HepG2 (cell line): ENCODE data around the gene THAP9. TPM values are rescaled to one million over a fixed set of nuclear protein-coding genes. Genes with fewer than 3 reads are reported as not detected.
A peak's percentile ranks its signal among the peaks of the same experiment; 100 is the strongest.

Experiments
- ATAC-seq: fragments of 200-7000 bp; cut with Tn5 transposase; 3 replicates; pipeline ENCODE4 v1.9.1; 2020; ENCODE audit warnings: mild to moderate bottlenecking, moderate library complexity
- BruUV-seq: library from RNA; stranded (reverse); fragments of 400-500 nt; replicated peaks from 2 replicates; lab custom pipeline; 2021; lab: Mats Ljungman, UMichigan
- CTCF ChIA-PET: fragments of 300-600 bp; formaldehyde crosslinking; extraction: SDS; loops from one replicate; lab custom pipeline; 2021; ENCODE audit warnings: low total read pairs, inconsistent platforms, low intra/inter-chr PET ratio; lab: Yijun Ruan, JAX
- POLR2A ChIA-PET: fragments of 350-600 bp; sonication (Branson Sonifier 250); formaldehyde crosslinking; loops from one replicate; lab custom pipeline; 2020; ENCODE audit warnings: antibody characterized with exemption, inconsistent platforms; lab: Yijun Ruan, JAX
- DNase-seq: peaks from one replicate; pipeline ENCODE4 v3.0.0-alpha.2; 2015; ENCODE audit warnings: low spot score
- FAIRE-seq: peaks from 3 replicates; lab custom pipeline; 2011; peaks lifted over from hg19 to GRCh38; lab: Jason Lieb, UNC
- H2AFZ ChIP-seq: one replicate; pipeline ENCODE4 v1.6.1; 2011; ENCODE audit warnings: low read length, inconsistent platforms
- H3K27ac ChIP-seq: fragments of 300-600 bp; 3 replicates; pipeline ENCODE4 v1.8.0; 2011; ENCODE audit warnings: mixed run types, mild to moderate bottlenecking, mixed read lengths, low read length, inconsistent platforms; ENCODE audit not compliant: insufficient read depth; ENCODE audit errors: extremely low read length
- H3K27me3 ChIP-seq, 2 experiments: fragments of 200-600 bp in 1 of 2; 2 replicates in 1 of 2; 3 replicates in 1 of 2; pipeline versions ENCODE4 v1.6.0 to v1.8.0; 2011; ENCODE audit warnings: low read length in 2 of 2, mild to moderate bottlenecking in 2 of 2, moderate library complexity in 2 of 2, inconsistent platforms in 1 of 2; ENCODE audit not compliant: insufficient read depth in 2 of 2, control insufficient read depth in 1 of 2
- H3K36me3 ChIP-seq, 2 experiments: fragments of 200-600 bp in 1 of 2; replicated peaks in 1 of 2; 2 replicates in 1 of 2; 3 replicates in 1 of 2; pipeline versions ENCODE4 v1.5.1 to v1.8.0; 2011; ENCODE audit warnings: low read length in 2 of 2, inconsistent platforms in 1 of 2; ENCODE audit not compliant: insufficient read depth in 2 of 2, control insufficient read depth in 1 of 2
- H3K4me1 ChIP-seq: 2 replicates; pipeline ENCODE4 v1.5.1; 2012; ENCODE audit warnings: low read length, inconsistent platforms; ENCODE audit not compliant: insufficient read depth
- H3K4me2 ChIP-seq: 2 replicates; pipeline ENCODE4 v1.6.0; 2011; ENCODE audit warnings: low read depth, low read length, inconsistent platforms
- H3K4me3 ChIP-seq, 3 experiments: fragments of 200-600 bp in 1 of 3; sonication (generic), shearing (Covaris generic) in 1 of 3; replicated peaks in 1 of 3; 2 replicates each; pipeline ENCODE4 v1.5.1; 2011 to 2016; ENCODE audit warnings: low read length in 3 of 3, inconsistent platforms in 2 of 3, low read depth in 2 of 3, mild to moderate bottlenecking in 2 of 3, control low read depth in 1 of 3, mixed read lengths in 1 of 3; ENCODE audit not compliant: insufficient read depth in 1 of 3
- H3K79me2 ChIP-seq: one replicate; pipeline ENCODE4 v1.6.1; 2011; ENCODE audit warnings: low read length, inconsistent platforms; ENCODE audit not compliant: insufficient read depth
- H3K9ac ChIP-seq: 2 replicates; pipeline ENCODE4 v1.6.0; 2011; ENCODE audit warnings: mild to moderate bottlenecking, low read depth, low read length, inconsistent platforms; ENCODE audit not compliant: insufficient read depth
- H3K9me3 ChIP-seq: 2 replicates; pipeline ENCODE4 v1.5.1; 2012; ENCODE audit warnings: mild to moderate bottlenecking, low read length
- H4K20me1 ChIP-seq: 2 replicates; pipeline ENCODE4 v1.6.0; 2011; ENCODE audit warnings: inconsistent platforms, mild to moderate bottlenecking, low read length, moderate library complexity; ENCODE audit not compliant: insufficient read depth
- CREB1 ChIP-seq, 2 experiments: fragments of 450-650 bp in 1 of 2; IDR thresholded peaks; 2 replicates each; pipeline ENCODE4 v1.6.1; 2016 to 2017; ENCODE audit warnings: control low read depth in 1 of 2, mild to moderate bottlenecking in 1 of 2, missing compliant biosample characterization in 1 of 2, missing genetic modification characterization in 1 of 2
- FOXP1 ChIP-seq, 2 experiments: fragments of 450-650 bp in 1 of 2; IDR thresholded peaks; 2 replicates each; pipeline ENCODE4 v1.6.1; 2017 to 2018; ENCODE audit warnings: antibody characterized with exemption in 1 of 2
- FOXP4 ChIP-seq: sonication (generic); formaldehyde crosslinking; IDR thresholded peaks from 2 replicates; pipeline ENCODE4 v1.4.0; 2020; ENCODE audit warnings: missing genetic modification reagents
- HNF4A ChIP-seq: sonication (generic); formaldehyde crosslinking; IDR thresholded peaks from 2 replicates; pipeline ENCODE4 v1.4.0; 2020; ENCODE audit warnings: missing genetic modification reagents
- RARA ChIP-seq: IDR thresholded peaks from 2 replicates; pipeline ENCODE4 v1.6.1; 2016; ENCODE audit warnings: missing genetic modification reagents, missing compliant biosample characterization
- RFX1 ChIP-seq: fragments of 450-650 bp; IDR thresholded peaks from 2 replicates; pipeline ENCODE4 v1.6.1; 2017
- SAP130 ChIP-seq: IDR thresholded peaks from 2 replicates; pipeline ENCODE4 v1.6.1; 2016; ENCODE audit warnings: low read depth
- ZNF367 ChIP-seq: sonication (generic); formaldehyde crosslinking; IDR thresholded peaks from 2 replicates; pipeline ENCODE4 v1.4.0; 2020; ENCODE audit warnings: missing genetic modification reagents, borderline replicate concordance
- WGBS: methylation state at CpG from one replicate; pipeline ENCODE4 v1.1.6; 2017; ENCODE audit warnings: low lambda C conversion rate; 5-methylcytosine and 5-hydroxymethylcytosine counted together
- in situ Hi-C: cut with HindIII; loops from 2 replicates; pipeline ENCODE4 v1.10.0; 2017; ENCODE audit warnings: low pct_unique_long_range_greater_than_20kb; ENCODE audit not compliant: extremely low pct_ligation_motif_present
- intact Hi-C: fragments of 100-400 bp; cut with micrococcal nuclease; formaldehyde crosslinking; loops from one replicate; pipeline ENCODE4 v1.10.0; 2022; ENCODE audit not compliant: unreplicated experiment
- polyA plus RNA-seq, 8 experiments: library from polyadenylated mRNA; depleted of rRNA in 3 of 8; stranded (reverse) in 7 of 8; unstranded in 1 of 8; fragments of >200 nt; fragmentation: Illumina TruSeq in 4 of 8; extraction: Trizol in 4 of 8; gene quantifications; 2 replicates each; pipeline versions ENCODE4 v1.2.1 to v1.2.3, GENCODE V29; 2011 to 2016; ENCODE audit warnings: low read depth in 4 of 8, missing spikeins in 1 of 8, mixed read lengths in 1 of 8; ENCODE audit not compliant: insufficient read depth in 1 of 8
- total RNA-seq, 5 experiments: library from RNA; depleted of rRNA; stranded (reverse); fragments of >200 nt; fragmentation: Illumina TruSeq; extraction: Trizol; gene quantifications; 2 replicates each; pipeline ENCODE4 v1.2.3, GENCODE V29; 2016; ENCODE audit warnings: low read depth in 1 of 5
- TF ChIP-seq, protein P1 (sequence below): sonication (generic); formaldehyde crosslinking; conservative IDR thresholded peaks from 2 replicates; pipeline ENCODE4 v1.4.0; 2020; ENCODE audit warnings: mild to moderate bottlenecking, missing genetic modification reagents, moderate library complexity
- TF ChIP-seq, protein P2 (sequence below): sonication (generic); formaldehyde crosslinking; IDR thresholded peaks from 2 replicates; pipeline ENCODE4 v1.4.0; 2020; ENCODE audit warnings: missing genetic modification reagents
- TF ChIP-seq, protein P3 (sequence below): IDR thresholded peaks from 2 replicates; pipeline ENCODE4 v1.6.1; 2016
- TF ChIP-seq, protein P4 (sequence below): sonication (generic); formaldehyde crosslinking; IDR thresholded peaks from 2 replicates; pipeline ENCODE4 v1.8.0; 2022; ENCODE audit warnings: mild to moderate bottlenecking, missing genetic modification reagents

THAP9 gene
- total and polyA plus RNA-seq, 2 of the 13 experiments (the other 11 are each of a cell fraction or from before 2014, with no cell fraction given): 6.0 to 7.2 TPM

DNA sequence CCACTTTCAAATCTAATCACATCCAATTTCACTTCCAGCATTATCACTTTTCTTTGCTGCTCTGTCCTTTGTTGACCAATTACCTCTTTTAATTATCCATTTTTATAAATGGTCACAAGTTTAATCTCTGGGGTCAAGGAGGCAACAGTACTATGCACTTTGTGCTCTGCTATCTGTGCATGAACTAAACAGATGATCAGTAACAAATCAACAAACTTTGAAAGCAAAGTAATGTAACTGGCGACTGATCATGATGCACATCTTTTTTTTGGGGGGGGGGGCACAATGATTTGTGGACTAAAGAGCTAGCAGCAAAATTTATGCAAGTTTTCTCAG lies 8.1 kb upstream of the THAP9 start:
- peaks cover 61% of the 10 kb centered on the region for H3K79me2 ChIP-seq
- peak overlapping the region; percentile 80 for H3K4me2 ChIP-seq
- no peak for ATAC-seq
- BruUV-seq: no TSS peak
- in situ Hi-C loops (no loop called here), intact Hi-C loops (no loop called here)
- H3K27me3 ChIP-seq: no peaks in the 10 kb centered on the region; a peak in 1 of 5 replicates
- 16% methylated on average over 1 of the region's 1 CpG for WGBS
- POLR2A ChIA-PET: interaction anchor here (1.0 to 1.1 kb wide), 2 partner anchors 8 to 143 kb away, joined by 3 to 20 read pairs; partner anchors contain the start of genes COPS4 and THAP9
- no peak for DNase-seq
- peak overlapping the region in 2 of 3 experiments; percentile 58 to 91; a peak in 3 of 6 replicates for H3K4me3 ChIP-seq
- peak overlapping the region; percentile 100 for H3K9ac ChIP-seq
- H2AFZ ChIP-seq: no peak overlapping the region
- peak overlapping the region; percentile 98 for H3K27ac ChIP-seq
- peaks cover 44% of the 10 kb centered on the region for H3K4me1 ChIP-seq
- TF ChIP-seq, protein P1, sequence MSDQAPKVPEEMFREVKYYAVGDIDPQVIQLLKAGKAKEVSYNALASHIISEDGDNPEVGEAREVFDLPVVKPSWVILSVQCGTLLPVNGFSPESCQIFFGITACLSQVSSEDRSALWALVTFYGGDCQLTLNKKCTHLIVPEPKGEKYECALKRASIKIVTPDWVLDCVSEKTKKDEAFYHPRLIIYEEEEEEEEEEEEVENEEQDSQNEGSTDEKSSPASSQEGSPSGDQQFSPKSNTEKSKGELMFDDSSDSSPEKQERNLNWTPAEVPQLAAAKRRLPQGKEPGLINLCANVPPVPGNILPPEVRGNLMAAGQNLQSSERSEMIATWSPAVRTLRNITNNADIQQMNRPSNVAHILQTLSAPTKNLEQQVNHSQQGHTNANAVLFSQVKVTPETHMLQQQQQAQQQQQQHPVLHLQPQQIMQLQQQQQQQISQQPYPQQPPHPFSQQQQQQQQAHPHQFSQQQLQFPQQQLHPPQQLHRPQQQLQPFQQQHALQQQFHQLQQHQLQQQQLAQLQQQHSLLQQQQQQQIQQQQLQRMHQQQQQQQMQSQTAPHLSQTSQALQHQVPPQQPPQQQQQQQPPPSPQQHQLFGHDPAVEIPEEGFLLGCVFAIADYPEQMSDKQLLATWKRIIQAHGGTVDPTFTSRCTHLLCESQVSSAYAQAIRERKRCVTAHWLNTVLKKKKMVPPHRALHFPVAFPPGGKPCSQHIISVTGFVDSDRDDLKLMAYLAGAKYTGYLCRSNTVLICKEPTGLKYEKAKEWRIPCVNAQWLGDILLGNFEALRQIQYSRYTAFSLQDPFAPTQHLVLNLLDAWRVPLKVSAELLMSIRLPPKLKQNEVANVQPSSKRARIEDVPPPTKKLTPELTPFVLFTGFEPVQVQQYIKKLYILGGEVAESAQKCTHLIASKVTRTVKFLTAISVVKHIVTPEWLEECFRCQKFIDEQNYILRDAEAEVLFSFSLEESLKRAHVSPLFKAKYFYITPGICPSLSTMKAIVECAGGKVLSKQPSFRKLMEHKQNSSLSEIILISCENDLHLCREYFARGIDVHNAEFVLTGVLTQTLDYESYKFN (CRISPR knock-in tag): 0 out of 2 replicates have a peak, but pooled peaks have one; percentile 28
- TF ChIP-seq HNF4A (CRISPR knock-in tag) (peak; percentile 65), CREB1 (IDR thresholded peaks at IDR 0.05) (no peak), CREB1 (CRISPR knock-in tag; IDR thresholded peaks at IDR 0.05) (0 out of 2 replicates have a peak, but pooled peaks have one; percentile 2), RFX1 (no peak), FOXP4 (0 out of 2 replicates have a peak, but pooled peaks have one; percentile 16), ZNF367 (CRISPR knock-in tag) (no peak), SAP130 (CRISPR knock-in tag) (peak; percentile 25; the same call in 1 of the 2 replicates), FOXP1 (IDR thresholded peaks at IDR 0.05) (no peak), FOXP1 (CRISPR knock-in tag; IDR thresholded peaks at IDR 0.05) (peak; percentile 58), RARA (peak; percentile 69)
- TF ChIP-seq, protein P2, sequence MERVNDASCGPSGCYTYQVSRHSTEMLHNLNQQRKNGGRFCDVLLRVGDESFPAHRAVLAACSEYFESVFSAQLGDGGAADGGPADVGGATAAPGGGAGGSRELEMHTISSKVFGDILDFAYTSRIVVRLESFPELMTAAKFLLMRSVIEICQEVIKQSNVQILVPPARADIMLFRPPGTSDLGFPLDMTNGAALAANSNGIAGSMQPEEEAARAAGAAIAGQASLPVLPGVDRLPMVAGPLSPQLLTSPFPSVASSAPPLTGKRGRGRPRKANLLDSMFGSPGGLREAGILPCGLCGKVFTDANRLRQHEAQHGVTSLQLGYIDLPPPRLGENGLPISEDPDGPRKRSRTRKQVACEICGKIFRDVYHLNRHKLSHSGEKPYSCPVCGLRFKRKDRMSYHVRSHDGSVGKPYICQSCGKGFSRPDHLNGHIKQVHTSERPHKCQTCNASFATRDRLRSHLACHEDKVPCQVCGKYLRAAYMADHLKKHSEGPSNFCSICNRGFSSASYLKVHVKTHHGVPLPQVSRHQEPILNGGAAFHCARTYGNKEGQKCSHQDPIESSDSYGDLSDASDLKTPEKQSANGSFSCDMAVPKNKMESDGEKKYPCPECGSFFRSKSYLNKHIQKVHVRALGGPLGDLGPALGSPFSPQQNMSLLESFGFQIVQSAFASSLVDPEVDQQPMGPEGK (CRISPR knock-in tag): peak; percentile 60; the same call in 1 of the 2 replicates
- TF ChIP-seq, protein P3, sequence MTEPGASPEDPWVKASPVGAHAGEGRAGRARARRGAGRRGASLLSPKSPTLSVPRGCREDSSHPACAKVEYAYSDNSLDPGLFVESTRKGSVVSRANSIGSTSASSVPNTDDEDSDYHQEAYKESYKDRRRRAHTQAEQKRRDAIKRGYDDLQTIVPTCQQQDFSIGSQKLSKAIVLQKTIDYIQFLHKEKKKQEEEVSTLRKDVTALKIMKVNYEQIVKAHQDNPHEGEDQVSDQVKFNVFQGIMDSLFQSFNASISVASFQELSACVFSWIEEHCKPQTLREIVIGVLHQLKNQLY: peak; percentile 94
- TF ChIP-seq, protein P4, sequence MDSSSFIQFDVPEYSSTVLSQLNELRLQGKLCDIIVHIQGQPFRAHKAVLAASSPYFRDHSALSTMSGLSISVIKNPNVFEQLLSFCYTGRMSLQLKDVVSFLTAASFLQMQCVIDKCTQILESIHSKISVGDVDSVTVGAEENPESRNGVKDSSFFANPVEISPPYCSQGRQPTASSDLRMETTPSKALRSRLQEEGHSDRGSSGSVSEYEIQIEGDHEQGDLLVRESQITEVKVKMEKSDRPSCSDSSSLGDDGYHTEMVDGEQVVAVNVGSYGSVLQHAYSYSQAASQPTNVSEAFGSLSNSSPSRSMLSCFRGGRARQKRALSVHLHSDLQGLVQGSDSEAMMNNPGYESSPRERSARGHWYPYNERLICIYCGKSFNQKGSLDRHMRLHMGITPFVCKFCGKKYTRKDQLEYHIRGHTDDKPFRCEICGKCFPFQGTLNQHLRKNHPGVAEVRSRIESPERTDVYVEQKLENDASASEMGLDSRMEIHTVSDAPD (CRISPR knock-in tag): no peak
- peaks cover 2% of the 10 kb centered on the region; the same call in 1 of the 2 replicates for H4K20me1 ChIP-seq
- CTCF ChIA-PET: no interaction called here
- H3K9me3 ChIP-seq: no peaks in the 10 kb centered on the region
- no peaks in the 10 kb centered on the region; a peak in 2 of 5 replicates for H3K36me3 ChIP-seq
- no peak for FAIRE-seq
